A673 (cell line): ENCODE results near the gene KRT15.

ENCODE experiments used
- EZH2 ChIP-seq: fragments of 200-600 bp; sonication (generic); IDR thresholded peaks from 2 replicates; pipeline ENCODE4 v1.6.1; 2017; ENCODE audit warnings: borderline replicate concordance, low read depth, mild to moderate bottlenecking, mixed read lengths, antibody characterized with exemption, low read length; ENCODE audit not compliant: poor library complexity, severe bottlenecking
- TF ChIP-seq, protein P1 (sequence below): fragments of 300-800, 200-600 bp; sonication (generic); conservative IDR thresholded peaks from 2 replicates; pipeline ENCODE4 v1.5.1; 2017; ENCODE audit warnings: low read depth, mild to moderate bottlenecking, antibody characterized with exemption, low read length, moderate library complexity, mixed read lengths

DNA sequence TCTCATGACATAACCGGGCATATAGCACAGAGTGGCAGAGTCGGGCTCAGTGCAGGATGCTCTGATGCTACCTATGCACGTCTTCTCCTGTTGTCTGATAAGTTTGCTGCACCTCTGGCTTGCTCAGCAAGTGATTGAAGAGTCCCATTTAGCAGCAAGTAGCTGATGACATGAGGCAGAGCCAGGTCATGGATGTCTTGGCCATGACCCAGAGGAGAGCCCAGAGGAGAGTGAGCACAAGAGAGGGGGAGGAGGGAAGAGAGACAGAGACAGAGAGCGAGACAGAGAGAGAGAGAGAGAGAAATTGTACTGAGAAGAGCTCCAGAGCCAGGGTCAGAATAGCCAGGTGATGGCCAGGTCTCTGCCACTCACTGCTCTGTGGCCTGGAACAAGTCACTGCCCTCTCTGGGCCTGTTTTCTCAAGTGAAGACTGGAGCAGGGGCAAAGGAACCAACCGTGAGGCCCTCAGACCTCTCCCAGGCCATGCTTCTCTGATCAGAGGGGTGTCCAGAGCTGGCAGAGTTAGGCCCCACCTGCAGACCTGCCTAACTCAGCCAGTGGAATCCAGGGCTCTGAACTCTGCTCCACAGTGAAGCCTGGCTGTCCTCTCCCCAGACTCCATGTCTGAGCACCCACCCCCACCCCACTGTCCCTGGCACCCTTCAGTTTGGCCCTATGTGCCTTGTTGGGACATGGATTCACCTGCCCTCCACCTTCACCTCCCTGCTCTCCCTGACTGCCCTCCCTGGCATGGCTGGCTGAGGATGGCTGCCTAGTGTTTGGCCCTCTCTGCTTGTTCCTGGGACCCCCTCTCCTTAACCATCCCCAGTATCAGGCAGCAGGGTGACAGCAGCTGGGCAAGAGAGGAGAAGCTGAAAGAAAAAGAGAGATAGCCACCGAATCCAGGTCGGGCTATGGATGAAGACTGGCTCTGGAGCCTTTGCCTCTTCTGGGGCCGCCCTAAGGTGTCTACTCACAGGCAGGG lies 33.5 kb downstream of the KRT15 start:
- TF ChIP-seq, protein P1, sequence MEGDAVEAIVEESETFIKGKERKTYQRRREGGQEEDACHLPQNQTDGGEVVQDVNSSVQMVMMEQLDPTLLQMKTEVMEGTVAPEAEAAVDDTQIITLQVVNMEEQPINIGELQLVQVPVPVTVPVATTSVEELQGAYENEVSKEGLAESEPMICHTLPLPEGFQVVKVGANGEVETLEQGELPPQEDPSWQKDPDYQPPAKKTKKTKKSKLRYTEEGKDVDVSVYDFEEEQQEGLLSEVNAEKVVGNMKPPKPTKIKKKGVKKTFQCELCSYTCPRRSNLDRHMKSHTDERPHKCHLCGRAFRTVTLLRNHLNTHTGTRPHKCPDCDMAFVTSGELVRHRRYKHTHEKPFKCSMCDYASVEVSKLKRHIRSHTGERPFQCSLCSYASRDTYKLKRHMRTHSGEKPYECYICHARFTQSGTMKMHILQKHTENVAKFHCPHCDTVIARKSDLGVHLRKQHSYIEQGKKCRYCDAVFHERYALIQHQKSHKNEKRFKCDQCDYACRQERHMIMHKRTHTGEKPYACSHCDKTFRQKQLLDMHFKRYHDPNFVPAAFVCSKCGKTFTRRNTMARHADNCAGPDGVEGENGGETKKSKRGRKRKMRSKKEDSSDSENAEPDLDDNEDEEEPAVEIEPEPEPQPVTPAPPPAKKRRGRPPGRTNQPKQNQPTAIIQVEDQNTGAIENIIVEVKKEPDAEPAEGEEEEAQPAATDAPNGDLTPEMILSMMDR = no peak
- TF ChIP-seq EZH2 = no peak
